Keratinocyte (primary cell): ENCODE results near the gene SH3PXD2B. TPM values are rescaled to one million over a fixed set of nuclear protein-coding genes. Genes with fewer than 3 reads are reported as not detected.

Experiments
- DNase-seq: peaks from one replicate; pipeline ENCODE4 v3.0.0-alpha.2; 2011; ENCODE audit warnings: low read depth, missing footprints, low spot score
- FAIRE-seq: peaks from 2 replicates; lab custom pipeline; 2011; peaks lifted over from hg19 to GRCh38; lab: Jason Lieb, UNC
- H2AFZ ChIP-seq: 2 replicates; pipeline ENCODE4 v1.6.0; 2012; ENCODE audit warnings: low read length, control low read depth, inconsistent platforms; ENCODE audit not compliant: control insufficient read depth
- H3K27ac ChIP-seq: 2 replicates; pipeline ENCODE4 v1.5.1; 2011; ENCODE audit warnings: low read length; ENCODE audit not compliant: control insufficient read depth, insufficient read depth
- H3K27me3 ChIP-seq: 3 replicates; pipeline ENCODE4 v1.6.0; 2011; ENCODE audit warnings: low read length; ENCODE audit not compliant: control insufficient read depth, insufficient read depth; ENCODE audit errors: extremely low read depth
- H3K36me3 ChIP-seq, 2 experiments: 2 replicates in 1 of 2; 3 replicates in 1 of 2; pipeline ENCODE4 v1.5.1; 2011; ENCODE audit warnings: low read length in 2 of 2, mild to moderate bottlenecking in 1 of 2; ENCODE audit not compliant: control insufficient read depth in 2 of 2, insufficient read depth in 2 of 2; ENCODE audit errors: extremely low read depth in 1 of 2
- H3K4me1 ChIP-seq: 3 replicates; pipeline ENCODE4 v1.5.1; 2011; ENCODE audit warnings: low read length; ENCODE audit not compliant: control insufficient read depth, insufficient read depth; ENCODE audit errors: extremely low read depth
- H3K4me2 ChIP-seq: 3 replicates; pipeline ENCODE4 v1.6.0; 2011; ENCODE audit warnings: low read depth, low read length; ENCODE audit not compliant: control insufficient read depth, insufficient read depth; ENCODE audit errors: extremely low read depth
- H3K4me3 ChIP-seq, 3 experiments: fragments of 200-600 bp in 1 of 3; sonication (generic) in 1 of 3; 2 replicates in 2 of 3; 3 replicates in 1 of 3; pipeline ENCODE4 v1.5.1; 2011 to 2016; ENCODE audit warnings: low read length in 3 of 3, mild to moderate bottlenecking in 3 of 3, control low read depth in 2 of 3, inconsistent platforms in 1 of 3, low read depth in 1 of 3, mixed read lengths in 1 of 3, mixed run types in 1 of 3, moderate library complexity in 1 of 3; ENCODE audit not compliant: control insufficient read depth in 2 of 3, insufficient read depth in 2 of 3; ENCODE audit errors: extremely low read depth in 1 of 3
- H3K79me2 ChIP-seq: 2 replicates; pipeline ENCODE4 v1.6.0; 2012; ENCODE audit warnings: low read length; ENCODE audit not compliant: control insufficient read depth, insufficient read depth
- H3K9ac ChIP-seq: 3 replicates; pipeline ENCODE4 v1.6.0; 2011; ENCODE audit warnings: low read length; ENCODE audit not compliant: control insufficient read depth, insufficient read depth; ENCODE audit errors: extremely low read depth
- H3K9me1 ChIP-seq: 3 replicates; pipeline ENCODE4 v1.6.0; 2011; ENCODE audit warnings: low read length; ENCODE audit not compliant: control insufficient read depth, insufficient read depth; ENCODE audit errors: extremely low read depth
- H3K9me3 ChIP-seq: 2 replicates; pipeline ENCODE4 v1.5.1; 2012; ENCODE audit warnings: low read depth, low read length; ENCODE audit not compliant: control insufficient read depth
- H4K20me1 ChIP-seq: 3 replicates; pipeline ENCODE4 v1.6.0; 2011; ENCODE audit warnings: low read length; ENCODE audit not compliant: control insufficient read depth, insufficient read depth; ENCODE audit errors: extremely low read depth
- CTCF ChIP-seq, 3 experiments: IDR thresholded peaks in 1 of 3; conservative IDR thresholded peaks in 1 of 3; optimal IDR thresholded peaks in 1 of 3; 2 replicates in 2 of 3; 3 replicates in 1 of 3; pipeline versions ENCODE3 to v1.5.1; 2011; ENCODE audit warnings: low read length in 3 of 3, mild to moderate bottlenecking in 3 of 3, moderate library complexity in 2 of 3, control low read depth in 1 of 3, inconsistent platforms in 1 of 3; ENCODE audit not compliant: insufficient read depth in 2 of 3; ENCODE audit errors: extremely low read depth in 1 of 3
- EZH2 ChIP-seq: IDR thresholded peaks from one replicate; pipeline ENCODE4 v1.6.1; 2012; ENCODE audit warnings: inconsistent platforms, mild to moderate bottlenecking, low read length, moderate library complexity
- dilution Hi-C: fragments of 300-500 bp; cut with MboI; formaldehyde crosslinking; loops from one replicate; pipeline ENCODE4 v1.7.0; 2020; ENCODE audit warnings: low sequenced_read_pairs; ENCODE audit not compliant: extremely low pct_ligation_motif_present
- polyA plus RNA-seq, 5 experiments: library from polyadenylated mRNA; depleted of rRNA in 3 of 5; stranded (reverse) in 3 of 5; stranded (forward) in 1 of 5; unstranded in 1 of 5; fragments of >200 nt; gene quantifications; 1 replicate in 1 of 5; 2 replicates in 3 of 5; 3 replicates in 1 of 5; pipeline versions ENCODE4 v1.2.1 to v1.2.3, GENCODE V29; 2011 to 2012; ENCODE audit warnings: missing spikeins in 2 of 5, low read depth in 1 of 5, low replicate concordance in 1 of 5

The SH3PXD2B gene
- polyA plus RNA-seq, 1 donor (not counting 4 experiments of a cell fraction or from before 2014, with no cell fraction given): 17.3 TPM

GRCh38 chr5:172440486-172440885 lies 13.8 kb downstream of the SH3PXD2B start:
- no peak overlapping the region for H3K4me3 ChIP-seq
- dilution Hi-C loops: no loop called here
- H4K20me1 ChIP-seq: peaks cover 36% of the 10 kb centered on the region
- DNase-seq (no peak), FAIRE-seq (no peak)
- H3K4me1 ChIP-seq: peaks cover 20% of the 10 kb centered on the region
- no peak for TF ChIP-seq EZH2
- TF ChIP-seq CTCF (optimal IDR thresholded peaks at IDR 0.05 in 1 of 3, IDR thresholded peaks at IDR 0.05 in 1 of 3, conservative IDR thresholded peaks at IDR 0.05 in 1 of 3; ENCODE audit: extremely low read depth in 1 of 3, insufficient read depth in 2 of 3, low read length in 3 of 3): no peak
- H3K9me3 ChIP-seq: no peaks in the 10 kb centered on the region
- H3K27ac ChIP-seq: no peak overlapping the region
- no peaks in the 10 kb centered on the region for H3K27me3 ChIP-seq
- no peak overlapping the region for H3K9ac ChIP-seq
- peaks cover 22% of the 10 kb centered on the region for H3K79me2 ChIP-seq
- H3K36me3 ChIP-seq: peaks cover 0 to 5% of the 10 kb centered on the region in 2 experiments
- H3K4me2 ChIP-seq: no peak overlapping the region
- H3K9me1 ChIP-seq: no peaks in the 10 kb centered on the region
- H2AFZ ChIP-seq: no peak overlapping the region

- H3K36me3 ChIP-seq: peaks cover 0 to 7% of the 10 kb centered on the region in 2 experiments
- no peak overlapping the region for H3K27ac ChIP-seq
- H3K27me3 ChIP-seq: no peaks in the 10 kb centered on the region
- H3K4me3 ChIP-seq: no peak overlapping the region
- no peaks in the 10 kb centered on the region for H3K9me1 ChIP-seq
- no peak overlapping the region for H3K4me2 ChIP-seq
- no peak for FAIRE-seq
- H3K9me3 ChIP-seq: no peaks in the 10 kb centered on the region
- peaks cover 20% of the 10 kb centered on the region for H3K4me1 ChIP-seq
- no peak for DNase-seq
- no peak for TF ChIP-seq EZH2
- no peak for TF ChIP-seq CTCF (optimal IDR thresholded peaks at IDR 0.05 in 1 of 3, IDR thresholded peaks at IDR 0.05 in 1 of 3, conservative IDR thresholded peaks at IDR 0.05 in 1 of 3; ENCODE audit: extremely low read depth in 1 of 3, insufficient read depth in 2 of 3, low read length in 3 of 3)
- no peak overlapping the region for H3K9ac ChIP-seq
- dilution Hi-C loops: no loop called here
- H3K79me2 ChIP-seq: peaks cover 20% of the 10 kb centered on the region
- H4K20me1 ChIP-seq: peaks cover 34% of the 10 kb centered on the region
- no peak overlapping the region for H2AFZ ChIP-seq
These were observed 14.4 kb downstream of the SH3PXD2B start for GRCh38 chr5:172439785-172440477.
